HG03575 (cell line): Measurements from ENCODE around the gene BACE2.

Experiments used
- ATAC-seq: cut with Tn5 transposase; IDR thresholded peaks from one replicate; pipeline ENCODE4 v1.9.1; 2021; ENCODE audit not compliant: unreplicated experiment, insufficient number of reproducible peaks, low FRiP score; ENCODE audit errors: extremely low read depth

BACE2 gene

GRCh38 chr21:41204736-41205135, 36.8 kb downstream of the BACE2 start:
- ATAC-seq: no peak

- no peak for ATAC-seq
Measured at GRCh38 chr21:41207401-41208375, 39.7 kb downstream of the BACE2 start.

GRCh38 chr21:41208376-41208763, 40.4 kb downstream of the BACE2 start:
- no peak for ATAC-seq

GRCh38 chr21:41209016-41209619, 41.2 kb downstream of the BACE2 start:
- ATAC-seq: no peak

- ATAC-seq: no peak
Measured at GRCh38 chr21:41210426-41211059, 42.6 kb downstream of the BACE2 start.

GRCh38 chr21:41211060-41211805, 43.3 kb downstream of the BACE2 start:
- ATAC-seq: no peak

- no peak for ATAC-seq
Measured at GRCh38 chr21:41213021-41213420, 45.1 kb downstream of the BACE2 start.

GRCh38 chr21:41215856-41216408, 48.0 kb downstream of the BACE2 start:
- ATAC-seq: no peak

- no peak for ATAC-seq
Measured at GRCh38 chr21:41216486-41216885, 48.5 kb downstream of the BACE2 start.

- ATAC-seq: no peak
Measured at GRCh38 chr21:41217671-41218385, 49.9 kb downstream of the BACE2 start.

- ATAC-seq: no peak
Measured at GRCh38 chr21:41219498-41220207, 51.7 kb downstream of the BACE2 start.

- no peak for ATAC-seq
Measured at GRCh38 chr21:41220208-41220733, 52.3 kb downstream of the BACE2 start.

- no peak for ATAC-seq
Measured at GRCh38 chr21:41222247-41223068, 54.5 kb downstream of the BACE2 start.

- ATAC-seq: no peak
Measured at GRCh38 chr21:41226853-41227252, 58.9 kb downstream of the BACE2 start.

GRCh38 chr21:41227357-41228005, 59.5 kb downstream of the BACE2 start:
- ATAC-seq: no peak

- no peak for ATAC-seq
Measured at GRCh38 chr21:41228006-41228370, 60.0 kb downstream of the BACE2 start.
